HG02973 (cell line): ENCODE measurements around the gene ST7.
A peak's percentile ranks its signal among the peaks of the same experiment; 100 is the strongest.

Experiments used
- ATAC-seq: cut with Tn5 transposase; IDR thresholded peaks from one replicate; pipeline ENCODE4 v1.9.1; 2021; ENCODE audit warnings: moderate library complexity; ENCODE audit not compliant: unreplicated experiment

The ST7 gene

GRCh38 chr7:117123311-117123926 is 170.1 kb downstream of the ST7 start:
- ATAC-seq, result no peak

GRCh38 chr7:117124591-117125220 is 171.4 kb downstream of the ST7 start:
- peak; percentile 92 for ATAC-seq

- no peak for ATAC-seq
Observed at GRCh38 chr7:117126676-117127075, 173.4 kb downstream of the ST7 start.

GRCh38 chr7:117127585-117128168 is 174.4 kb downstream of the ST7 start:
- ATAC-seq, result no peak

- ATAC-seq, result no peak
Observed at GRCh38 chr7:117129521-117129955, 176.2 kb downstream of the ST7 start.

- no peak for ATAC-seq
Observed at GRCh38 chr7:117130262-117130661, 177.0 kb downstream of the ST7 start.

GRCh38 chr7:117132321-117133120 is 179.2 kb downstream of the ST7 start:
- ATAC-seq, result no peak

GRCh38 chr7:117133125-117133524 is 179.8 kb downstream of the ST7 start:
- ATAC-seq, result no peak

GRCh38 chr7:117134411-117134810 is 181.1 kb downstream of the ST7 start:
- no peak for ATAC-seq

- peak; percentile 64 for ATAC-seq
Observed at GRCh38 chr7:117134889-117135552, 181.7 kb downstream of the ST7 start.

- no peak for ATAC-seq
Observed at GRCh38 chr7:117135553-117135891, 182.2 kb downstream of the ST7 start.

- no peak for ATAC-seq
Observed at GRCh38 chr7:117137868-117138267, 184.6 kb downstream of the ST7 start.

- ATAC-seq, result no peak
Observed at GRCh38 chr7:117138495-117138894, 185.2 kb downstream of the ST7 start.

GRCh38 chr7:117138981-117139380 is 185.7 kb downstream of the ST7 start:
- no peak for ATAC-seq

- no peak for ATAC-seq
Observed at GRCh38 chr7:117139397-117139984, 186.2 kb downstream of the ST7 start.

- no peak for ATAC-seq
Observed at GRCh38 chr7:117140921-117141320, 187.6 kb downstream of the ST7 start.

- no peak for ATAC-seq
Observed at GRCh38 chr7:117143066-117143465, 189.8 kb downstream of the ST7 start.

GRCh38 chr7:117143580-117143979 is 190.3 kb downstream of the ST7 start:
- ATAC-seq, result no peak

- ATAC-seq, result no peak
Observed at GRCh38 chr7:117145333-117145732, 192.0 kb downstream of the ST7 start.

- no peak for ATAC-seq
Observed at GRCh38 chr7:117146059-117146458, 192.8 kb downstream of the ST7 start.

- no peak for ATAC-seq
Observed at GRCh38 chr7:117146511-117146910, 193.2 kb downstream of the ST7 start.
